B cell (primary cell): ENCODE results near the gene SEC24D. TPM values are rescaled to one million over a fixed set of nuclear protein-coding genes. Genes with fewer than 3 reads are reported as not detected.

Experiments used
- ATAC-seq: fragments of 200-7000 bp; cut with Tn5 transposase; one replicate; pipeline ENCODE4 v1.10.0; 2021; ENCODE audit warnings: low read depth, mild to moderate bottlenecking, moderate number of reproducible peaks, moderate library complexity
- CTCF ChIA-PET: fragments of 350-600 bp; sonication (Branson Sonifier 250); formaldehyde crosslinking; loops from one replicate; lab custom pipeline; 2021; ENCODE audit warnings: antibody characterized with exemption, inconsistent platforms; lab: Charles Lee
- POLR2A ChIA-PET: fragments of 350-600 bp; sonication (Branson Sonifier 250); formaldehyde crosslinking; loops from one replicate; lab custom pipeline; 2021; ENCODE audit warnings: antibody characterized with exemption; lab: Charles Lee
- DNase-seq: peaks from one replicate; pipeline ENCODE4 v3.0.0; 2013
- H2AFZ ChIP-seq: 2 replicates; pipeline ENCODE4 v1.6.1; 2012; ENCODE audit warnings: mild to moderate bottlenecking, low read depth, low read length; ENCODE audit not compliant: insufficient read depth, poor library complexity, severe bottlenecking
- H3K27ac ChIP-seq, 2 donors: 1 replicate in 1 of 2; 2 replicates in 1 of 2; pipeline ENCODE4 v1.5.1; 2012 to 2013; ENCODE audit warnings: low read length in 2 of 2, mild to moderate bottlenecking in 2 of 2, moderate library complexity in 1 of 2
- H3K27me3 ChIP-seq, 4 experiments: fragments of 200-600 bp in 1 of 4; sonication (generic) in 1 of 4; replicated peaks in 1 of 4; 1 replicate in 2 of 4; 2 replicates in 2 of 4; pipeline versions ENCODE4 v1.6.1 to v1.7.0; 2013 to 2016; ENCODE audit warnings: low read length in 3 of 4, mild to moderate bottlenecking in 2 of 4, mixed read lengths in 1 of 4, moderate library complexity in 1 of 4; ENCODE audit not compliant: insufficient read depth in 4 of 4, control insufficient read depth in 3 of 4; ENCODE audit errors: control extremely low read depth in 1 of 4
- H3K36me3 ChIP-seq, 2 experiments: replicated peaks in 1 of 2; 1 replicate in 1 of 2; 2 replicates in 1 of 2; pipeline versions ENCODE4 v1.6.1 to v1.7.1; 2013; ENCODE audit warnings: low read length in 1 of 2; ENCODE audit not compliant: insufficient read depth in 2 of 2, control insufficient read depth in 1 of 2; ENCODE audit errors: control extremely low read depth in 1 of 2, extremely low read depth in 1 of 2
- H3K4me1 ChIP-seq, 2 donors: fragments of 200-600 bp in 1 of 2; sonication (generic) in 1 of 2; 1 replicate in 1 of 2; 2 replicates in 1 of 2; pipeline versions ENCODE4 v1.5.1 to v1.6.1; 2013 to 2017; ENCODE audit warnings: low read length in 2 of 2; ENCODE audit not compliant: control insufficient read depth in 2 of 2, insufficient read depth in 2 of 2
- H3K4me2 ChIP-seq: replicated peaks from 2 replicates; pipeline ENCODE3; 2012; ENCODE audit warnings: mild to moderate bottlenecking, low read depth, low read length; ENCODE audit not compliant: poor library complexity, severe bottlenecking
- H3K4me3 ChIP-seq, 5 experiments: fragments of 200-600 bp in 1 of 5; sonication (generic) in 1 of 5; 1 replicate in 3 of 5; 2 replicates in 2 of 5; pipeline versions ENCODE4 v1.5.1 to v1.7.0; 2011 to 2016; ENCODE audit warnings: low read length in 4 of 5, mild to moderate bottlenecking in 4 of 5, low read depth in 2 of 5, control low read depth in 1 of 5, moderate library complexity in 1 of 5; ENCODE audit not compliant: insufficient read depth in 1 of 5; ENCODE audit errors: control extremely low read depth in 1 of 5, extremely low read depth in 1 of 5
- H3K79me2 ChIP-seq: fragments of 200-600 bp; sonication (generic); one replicate; pipeline ENCODE4 v1.6.0; 2016; ENCODE audit warnings: low read length; ENCODE audit not compliant: control insufficient read depth, insufficient read depth
- H3K9ac ChIP-seq: fragments of 200-600 bp; sonication (generic); 2 replicates; pipeline ENCODE4 v1.6.1; 2017; ENCODE audit warnings: mild to moderate bottlenecking, low read length, moderate library complexity
- H3K9me3 ChIP-seq, 3 donors: one replicate each; pipeline versions ENCODE4 v1.6.1 to v1.7.1; 2013; ENCODE audit warnings: low read length in 2 of 3; ENCODE audit not compliant: control insufficient read depth in 2 of 3, insufficient read depth in 1 of 3; ENCODE audit errors: control extremely low read depth in 1 of 3
- H4K20me1 ChIP-seq: 2 replicates; pipeline ENCODE4 v1.6.0; 2012; ENCODE audit warnings: mild to moderate bottlenecking, low read length; ENCODE audit not compliant: insufficient read depth, control insufficient read depth, poor library complexity, severe bottlenecking
- H3K27ac Mint-ChIP-seq: one replicate; pipeline ENCODE4 v1.8.0; 2021; ENCODE audit warnings: mixed read lengths
- H3K27me3 Mint-ChIP-seq: one replicate; pipeline ENCODE4 v1.8.0; 2021; ENCODE audit warnings: mixed read lengths
- H3K4me1 Mint-ChIP-seq: one replicate; pipeline ENCODE4 v1.8.0; 2021; ENCODE audit warnings: mixed read lengths
- H3K4me3 Mint-ChIP-seq: one replicate; pipeline ENCODE4 v1.8.0; 2021; ENCODE audit warnings: mixed read lengths
- H3K9me3 Mint-ChIP-seq: one replicate; pipeline ENCODE4 v1.8.0; 2022; ENCODE audit warnings: mixed read lengths; ENCODE audit not compliant: insufficient read depth
- CTCF ChIP-seq: fragments of 200-600 bp; IDR thresholded peaks from one replicate; pipeline ENCODE4 v1.8.0; 2022; ENCODE audit warnings: antibody characterized with exemption, mild to moderate bottlenecking
- EZH2 ChIP-seq: IDR thresholded peaks from 2 replicates; pipeline ENCODE4 v1.6.1; 2012; ENCODE audit warnings: borderline replicate concordance, low read depth, mild to moderate bottlenecking, moderate library complexity, low read length; ENCODE audit not compliant: insufficient read depth, poor library complexity, severe bottlenecking
- WGBS: methylation state at CpG from one replicate; pipeline ENCODE4 v1.1.5; 2013; ENCODE audit warnings: missing lambda C conversion rate; ENCODE audit not compliant: insufficient coverage; 5-methylcytosine and 5-hydroxymethylcytosine counted together
- intact Hi-C: fragments of 100-400 bp; cut with micrococcal nuclease; formaldehyde crosslinking; loops from one replicate; pipeline ENCODE4 v1.10.0; 2022
- polyA plus RNA-seq: library from polyadenylated mRNA; depleted of rRNA; stranded (reverse); fragments of >200 nt; gene quantifications from 2 replicates; pipeline ENCODE4 v1.2.3, GENCODE V29; 2012
- total RNA-seq, 2 donors: library from RNA; stranded (reverse); fragments of 120-200 nt in 1 of 2; gene quantifications; 1 replicate in 1 of 2; 2 replicates in 1 of 2; pipeline versions ENCODE4 v1.2.3 to v1.2.4, GENCODE V29; 2013 to 2022

SEC24D gene
- total and polyA plus RNA-seq, 2 donors (not counting 1 experiment from before 2014, with no cell fraction given), result 7.1 to 15.8 TPM

DNA sequence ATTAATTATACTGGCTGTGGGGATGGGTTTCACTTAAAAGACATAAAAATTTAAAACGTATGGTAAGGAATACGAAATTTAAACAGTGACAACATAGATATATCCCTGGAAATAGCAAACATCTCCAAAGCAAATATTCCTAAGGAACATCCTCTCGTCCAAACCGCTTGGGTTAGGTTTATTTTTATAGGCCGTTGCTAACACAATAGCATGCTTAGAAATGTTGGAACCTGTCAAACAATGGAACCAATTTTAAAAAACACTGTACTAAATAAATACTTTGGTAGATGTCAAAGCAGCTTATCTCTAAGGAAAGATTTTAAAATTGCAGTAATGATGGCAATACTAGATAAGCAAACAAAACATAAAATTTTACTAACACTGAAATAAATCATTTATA, 45.4 kb downstream of the SEC24D start:
- no peak overlapping the region for H3K4me3 Mint-ChIP-seq
- H3K4me2 ChIP-seq, result no peak overlapping the region
- H3K9me3 ChIP-seq, result no peaks in the 10 kb centered on the region
- intact Hi-C loops, result no loop called here
- no peaks in the 10 kb centered on the region for H3K4me1 Mint-ChIP-seq
- H3K9me3 Mint-ChIP-seq, result no peaks in the 10 kb centered on the region
- POLR2A ChIA-PET, result no interaction called here
- no peak overlapping the region for H3K27ac Mint-ChIP-seq
- no peak overlapping the region for H3K27ac ChIP-seq
- no peak for DNase-seq
- H3K4me1 ChIP-seq, result no peaks in the 10 kb centered on the region
- H2AFZ ChIP-seq, result no peak overlapping the region
- no peak overlapping the region for H3K4me3 ChIP-seq
- TF ChIP-seq EZH2, result no peak
- TF ChIP-seq CTCF, result no peak
- no peaks in the 10 kb centered on the region for H3K79me2 ChIP-seq
- CTCF ChIA-PET, result no interaction called here
- no peaks in the 10 kb centered on the region for H4K20me1 ChIP-seq
- no peak overlapping the region for H3K9ac ChIP-seq
- no CpG with 5 or more reads among the region's 5 CpGs for WGBS
- ATAC-seq, result no peak
- peaks cover 0 to 8% of the 10 kb centered on the region in 2 experiments for H3K36me3 ChIP-seq
- H3K27me3 ChIP-seq, result no peaks in the 10 kb centered on the region
- H3K27me3 Mint-ChIP-seq, result no peaks in the 10 kb centered on the region

GRCh38 chr4:118788911-118789310, 47.0 kb downstream of the SEC24D start:
- ATAC-seq, result no peak
- no peaks in the 10 kb centered on the region for H3K4me1 Mint-ChIP-seq
- CTCF ChIA-PET, result no interaction called here

More at GRCh38 chr4:118788911-118789310, 47.0 kb downstream of the SEC24D start:
- H3K27me3 ChIP-seq, result no peaks in the 10 kb centered on the region
- no peak overlapping the region for H3K4me3 Mint-ChIP-seq
- H3K4me3 ChIP-seq, result no peak overlapping the region
- no peaks in the 10 kb centered on the region for H3K27me3 Mint-ChIP-seq
- H4K20me1 ChIP-seq, result no peaks in the 10 kb centered on the region
- TF ChIP-seq EZH2, result no peak
- TF ChIP-seq CTCF, result no peak
- peaks cover 0 to 8% of the 10 kb centered on the region in 2 experiments for H3K36me3 ChIP-seq
- POLR2A ChIA-PET, result no interaction called here
- H3K9me3 Mint-ChIP-seq, result no peaks in the 10 kb centered on the region
- no peak overlapping the region for H3K27ac ChIP-seq
- no peak overlapping the region for H3K9ac ChIP-seq
- H3K4me2 ChIP-seq, result no peak overlapping the region
- H3K27ac Mint-ChIP-seq, result no peak overlapping the region
- no peaks in the 10 kb centered on the region for H3K79me2 ChIP-seq
- no peaks in the 10 kb centered on the region for H3K4me1 ChIP-seq
- H3K9me3 ChIP-seq, result no peaks in the 10 kb centered on the region
- intact Hi-C loops, result no loop called here
- DNase-seq, result no peak
- no peak overlapping the region for H2AFZ ChIP-seq
